Type B pancreatic cell (in vitro differentiated cells): ENCODE measurements around the gene DDX17. TPM values are rescaled to one million over a fixed set of nuclear protein-coding genes. Genes with fewer than 3 reads are reported as not detected.

Experiments used
- DNase-seq: peaks from one replicate; pipeline ENCODE4 v3.0.0; 2021; ENCODE audit warnings: mixed read lengths; ENCODE audit not compliant: unreplicated experiment; ENCODE audit errors: extremely low spot score
- H3K27ac Mint-ChIP-seq: 2 replicates; pipeline ENCODE4 v1.8.0; 2021; ENCODE audit warnings: mild to moderate bottlenecking, mixed read lengths
- H3K27me3 Mint-ChIP-seq: 2 replicates; pipeline ENCODE4 v1.8.0; 2021; ENCODE audit warnings: mixed read lengths
- H3K36me3 Mint-ChIP-seq: 2 replicates; pipeline ENCODE4 v1.8.0; 2021; ENCODE audit warnings: mixed read lengths
- H3K4me1 Mint-ChIP-seq: one replicate; pipeline ENCODE4 v1.8.0; 2021; ENCODE audit warnings: mixed read lengths; ENCODE audit not compliant: unreplicated experiment
- H3K4me3 Mint-ChIP-seq: 2 replicates; pipeline ENCODE4 v1.8.0; 2021; ENCODE audit warnings: mild to moderate bottlenecking, mixed read lengths
- H3K9me3 Mint-ChIP-seq: 2 replicates; pipeline ENCODE4 v1.8.0; 2021; ENCODE audit warnings: mixed read lengths
- total RNA-seq: library from RNA; stranded (reverse); gene quantifications from 2 replicates; pipeline ENCODE4 v1.2.1, GENCODE V29; 2021; ENCODE audit warnings: low replicate concordance
- TF ChIP-seq, protein P1 (sequence below): fragments of 200-600 bp; sonication (generic); conservative IDR thresholded peaks from 2 replicates; pipeline ENCODE4 v1.5.0; 2021; ENCODE audit warnings: antibody characterized with exemption, mild to moderate bottlenecking

Gene DDX17
- total RNA-seq, 1 donor from 2014 or later: 531 TPM

DNA sequence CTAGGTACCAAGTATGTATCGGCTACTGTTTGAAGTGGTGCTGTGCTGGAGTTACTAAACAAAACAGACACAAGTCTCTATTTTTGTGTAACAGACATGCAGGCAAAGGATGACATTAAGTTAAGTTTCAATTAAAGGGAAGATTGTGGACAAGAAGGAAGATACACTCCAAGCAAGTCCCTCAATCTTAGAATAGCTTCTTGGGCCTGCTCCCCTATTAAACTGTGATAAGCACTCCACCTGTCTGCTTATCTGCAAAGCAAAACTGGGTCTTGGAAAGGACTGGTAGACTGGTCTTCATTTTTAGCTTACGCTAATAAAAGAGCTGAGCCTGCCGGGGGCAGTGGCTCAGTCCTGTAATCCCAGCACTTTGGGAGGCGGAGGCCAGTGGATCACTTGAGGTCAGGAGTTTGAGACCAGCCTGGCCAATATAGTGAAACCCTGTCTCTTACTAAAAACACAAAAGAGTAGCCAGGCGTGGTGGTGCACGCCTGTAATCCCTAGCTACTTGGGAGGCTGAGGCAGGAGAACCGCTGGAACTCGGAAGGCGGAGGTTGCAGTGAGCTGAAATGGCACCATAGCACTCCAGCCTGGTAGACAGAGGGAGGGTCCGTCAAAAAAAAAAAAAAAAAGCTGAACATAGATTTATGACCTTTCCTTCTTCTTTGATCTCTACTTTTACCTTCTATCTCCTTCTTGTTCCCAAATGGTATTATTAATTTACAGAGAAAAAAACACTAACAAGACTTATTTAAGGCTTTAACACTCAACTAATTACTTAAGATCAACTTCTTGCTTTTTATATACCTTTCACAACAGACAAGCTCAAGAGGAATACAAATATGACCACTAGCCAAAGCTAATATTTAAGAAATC lies 4.1 kb downstream of the DDX17 start:
- Mint-ChIP-seq H3K36me3 (peaks cover 67% of the 10 kb centered on the region), H3K27ac (peak overlapping the region; percentile 93), H3K4me1 (peaks cover 34% of the 10 kb centered on the region), H3K27me3 (peaks cover 7% of the 10 kb centered on the region), H3K9me3 (peaks cover 4% of the 10 kb centered on the region), H3K4me3 (peak overlapping the region; percentile 92)
- DNase-seq: no peak
- TF ChIP-seq, protein P1, sequence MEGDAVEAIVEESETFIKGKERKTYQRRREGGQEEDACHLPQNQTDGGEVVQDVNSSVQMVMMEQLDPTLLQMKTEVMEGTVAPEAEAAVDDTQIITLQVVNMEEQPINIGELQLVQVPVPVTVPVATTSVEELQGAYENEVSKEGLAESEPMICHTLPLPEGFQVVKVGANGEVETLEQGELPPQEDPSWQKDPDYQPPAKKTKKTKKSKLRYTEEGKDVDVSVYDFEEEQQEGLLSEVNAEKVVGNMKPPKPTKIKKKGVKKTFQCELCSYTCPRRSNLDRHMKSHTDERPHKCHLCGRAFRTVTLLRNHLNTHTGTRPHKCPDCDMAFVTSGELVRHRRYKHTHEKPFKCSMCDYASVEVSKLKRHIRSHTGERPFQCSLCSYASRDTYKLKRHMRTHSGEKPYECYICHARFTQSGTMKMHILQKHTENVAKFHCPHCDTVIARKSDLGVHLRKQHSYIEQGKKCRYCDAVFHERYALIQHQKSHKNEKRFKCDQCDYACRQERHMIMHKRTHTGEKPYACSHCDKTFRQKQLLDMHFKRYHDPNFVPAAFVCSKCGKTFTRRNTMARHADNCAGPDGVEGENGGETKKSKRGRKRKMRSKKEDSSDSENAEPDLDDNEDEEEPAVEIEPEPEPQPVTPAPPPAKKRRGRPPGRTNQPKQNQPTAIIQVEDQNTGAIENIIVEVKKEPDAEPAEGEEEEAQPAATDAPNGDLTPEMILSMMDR: no peak

DNA sequence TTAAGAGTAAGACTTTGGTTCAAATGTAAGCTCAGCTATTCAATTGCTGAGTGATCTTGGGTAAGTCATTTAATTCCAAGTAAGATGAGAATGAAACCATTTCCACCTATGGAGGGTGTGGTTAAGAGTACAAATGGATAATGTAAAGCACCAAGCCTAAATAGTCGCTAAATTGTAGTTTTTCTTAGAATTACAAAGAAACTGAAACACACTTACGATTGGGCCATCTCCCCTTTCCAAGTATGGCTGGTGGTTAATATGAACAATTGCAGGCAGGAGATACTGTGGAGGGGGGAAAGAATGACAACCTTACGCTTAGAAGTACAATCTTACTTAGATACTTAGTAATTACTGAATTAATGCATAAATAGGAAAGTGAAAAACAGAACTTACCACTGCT lies 8.2 kb downstream of the DDX17 start:
- Mint-ChIP-seq H3K9me3 (no peaks in the 10 kb centered on the region), H3K36me3 (peaks cover 53% of the 10 kb centered on the region), H3K27me3 (no peaks in the 10 kb centered on the region), H3K27ac (no peak overlapping the region), H3K4me1 (peaks cover 17% of the 10 kb centered on the region), H3K4me3 (no peak overlapping the region)
- TF ChIP-seq, protein P1: no peak
- no peak for DNase-seq

DNA sequence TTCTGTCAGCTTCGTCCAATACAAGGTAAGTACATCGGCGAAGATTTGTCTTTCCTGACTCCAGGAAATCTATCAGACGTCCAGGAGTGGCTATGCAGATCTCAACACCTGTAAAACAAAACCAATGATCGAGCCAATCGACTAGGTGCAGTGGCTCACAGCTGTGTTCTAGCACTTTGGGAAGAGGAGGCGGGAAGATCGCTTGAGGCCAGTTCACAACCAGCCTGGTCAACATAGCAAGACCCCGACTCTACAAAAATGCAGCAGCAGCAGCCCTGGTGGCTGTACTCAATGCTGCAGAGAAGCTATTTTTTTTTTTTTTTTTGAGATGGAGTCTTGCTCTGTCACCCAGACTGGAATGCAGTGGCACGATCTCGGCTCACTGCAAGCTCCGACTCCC lies 11.2 kb downstream of the DDX17 start:
- Mint-ChIP-seq H3K4me1 (no peaks in the 10 kb centered on the region), H3K36me3 (peaks cover 54% of the 10 kb centered on the region), H3K27me3 (no peaks in the 10 kb centered on the region), H3K9me3 (no peaks in the 10 kb centered on the region), H3K27ac (no peak overlapping the region), H3K4me3 (no peak overlapping the region)
- DNase-seq: no peak
- TF ChIP-seq, protein P1: peak; percentile 53

DNA sequence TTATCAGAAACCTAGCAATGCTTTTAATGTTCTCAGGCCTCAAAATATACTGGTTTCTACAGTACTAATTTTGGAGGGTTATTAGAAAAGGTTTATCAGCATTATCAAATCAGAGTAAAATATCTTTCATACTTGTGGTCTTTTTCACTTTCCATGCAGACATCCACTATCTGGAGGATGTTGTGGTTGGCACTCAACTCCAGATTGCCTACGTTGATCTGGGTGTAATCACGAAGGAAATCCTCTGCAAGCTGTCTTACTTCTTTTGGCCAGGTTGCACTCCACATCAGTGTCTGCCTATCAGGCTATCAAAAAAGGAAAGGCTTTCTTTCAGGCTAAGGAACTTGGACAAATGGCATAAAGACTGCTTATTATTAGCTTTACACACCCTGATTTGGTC lies 11.6 kb downstream of the DDX17 start:
- H3K27ac Mint-ChIP-seq: no peak overlapping the region
- TF ChIP-seq, protein P1: no peak

DNA sequence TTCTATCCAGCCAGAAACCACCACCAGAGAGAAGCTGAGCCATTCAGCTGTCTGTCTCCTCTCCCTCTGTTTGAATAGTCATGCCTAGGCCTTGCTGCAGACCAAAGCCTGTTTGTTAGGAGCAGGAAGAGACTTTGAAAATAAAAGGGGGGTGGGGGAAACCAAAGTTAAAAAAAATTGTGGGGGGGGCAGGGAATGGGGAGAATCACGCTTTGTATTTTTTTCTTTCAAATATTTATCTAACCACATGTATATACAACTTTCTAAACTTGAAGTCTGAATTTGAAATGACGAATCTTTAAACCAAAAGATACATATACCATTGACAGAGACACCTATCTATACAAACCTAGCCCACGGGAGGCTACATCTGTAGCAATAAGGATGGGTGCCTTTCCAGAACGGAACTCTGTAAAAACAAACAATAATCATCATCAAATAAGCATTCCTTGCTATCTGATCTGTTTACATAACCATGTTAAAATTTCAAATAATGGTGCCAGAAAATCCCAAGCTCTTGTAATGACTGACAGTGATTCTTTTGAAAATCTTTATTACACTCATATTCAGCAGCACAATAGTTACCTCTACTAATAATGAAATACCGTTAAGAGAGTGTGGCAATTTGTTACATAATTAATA lies 14.3 kb downstream of the DDX17 start:
- Mint-ChIP-seq H3K27me3 (no peaks in the 10 kb centered on the region), H3K27ac (no peak overlapping the region), H3K4me1 (no peaks in the 10 kb centered on the region), H3K36me3 (peaks cover 56% of the 10 kb centered on the region), H3K4me3 (no peak overlapping the region), H3K9me3 (no peaks in the 10 kb centered on the region)
- TF ChIP-seq, protein P1: no peak
- DNase-seq: no peak

More for the DNA sequence above, 11.6 kb downstream of the DDX17 start:
- H3K9me3 Mint-ChIP-seq: no peaks in the 10 kb centered on the region
- no peaks in the 10 kb centered on the region for H3K4me1 Mint-ChIP-seq
- no peak for DNase-seq
- H3K36me3 Mint-ChIP-seq: peaks cover 57% of the 10 kb centered on the region
- no peaks in the 10 kb centered on the region for H3K27me3 Mint-ChIP-seq
- no peak overlapping the region for H3K4me3 Mint-ChIP-seq
